HG03159 (cell line): ENCODE measurements around the gene KLHL3.
"Not testable (repeated sequence)": the region's sequence is repeated elsewhere in the genome, so short reads cannot be mapped to it uniquely, and the experiment has no call there.

ENCODE experiments used
- ATAC-seq: cut with Tn5 transposase; IDR thresholded peaks from one replicate; pipeline ENCODE4 v1.9.1; 2021; ENCODE audit warnings: mild to moderate bottlenecking, moderate library complexity; ENCODE audit not compliant: unreplicated experiment

The KLHL3 gene

DNA sequence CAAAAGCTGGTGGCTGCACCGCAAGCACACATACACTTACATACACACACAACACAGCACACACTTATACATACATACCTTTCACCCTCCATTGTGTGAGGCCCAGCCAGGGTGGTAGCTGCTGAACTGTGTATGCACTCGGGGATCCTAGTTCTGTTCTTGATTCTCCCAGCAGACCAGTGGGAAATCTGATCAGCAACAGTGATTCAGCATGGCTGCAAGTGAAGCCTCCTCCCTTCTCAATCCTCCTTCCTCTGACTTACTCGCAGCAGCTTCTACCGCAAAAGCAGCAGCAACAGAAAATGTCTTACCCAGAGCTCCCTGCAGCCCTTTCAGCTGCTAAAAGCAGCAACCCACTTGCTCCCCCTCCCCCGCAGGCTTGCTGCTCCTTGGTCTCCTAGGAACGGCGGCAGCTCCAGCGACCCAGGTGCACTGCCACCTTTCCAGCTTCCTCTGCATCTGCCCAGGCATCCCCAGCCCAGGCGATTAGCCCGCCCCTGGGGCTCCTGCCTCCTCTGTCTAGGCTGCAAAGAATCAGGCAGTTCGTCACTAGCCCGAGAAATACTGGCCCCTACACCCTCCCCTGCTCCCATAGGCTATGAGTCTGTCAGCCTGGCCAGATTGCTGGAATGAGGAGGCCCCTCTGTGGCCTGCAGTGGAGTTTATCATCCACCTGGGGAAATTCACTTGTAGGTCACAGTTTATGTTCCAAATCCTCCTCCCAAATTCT, at the start of gene KLHL3:
Gene KLHL3, minus strand, starts transcription at position 535 of the 730 bp plus-strand sequence. Its CDS starts 443 bp downstream, at position 92.
- peak; percentile 53 for ATAC-seq

GRCh38 chr5:137782984-137783536, 47.2 kb upstream of the KLHL3 start:
- ATAC-seq: no peak

GRCh38 chr5:137782055-137782454, 46.2 kb upstream of the KLHL3 start:
- no peak for ATAC-seq

- no peak for ATAC-seq
These were observed 43.1 kb upstream of the KLHL3 start for GRCh38 chr5:137778772-137779564.

GRCh38 chr5:137767937-137768336, 32.0 kb upstream of the KLHL3 start:
- not testable (repeated sequence) for ATAC-seq

DNA sequence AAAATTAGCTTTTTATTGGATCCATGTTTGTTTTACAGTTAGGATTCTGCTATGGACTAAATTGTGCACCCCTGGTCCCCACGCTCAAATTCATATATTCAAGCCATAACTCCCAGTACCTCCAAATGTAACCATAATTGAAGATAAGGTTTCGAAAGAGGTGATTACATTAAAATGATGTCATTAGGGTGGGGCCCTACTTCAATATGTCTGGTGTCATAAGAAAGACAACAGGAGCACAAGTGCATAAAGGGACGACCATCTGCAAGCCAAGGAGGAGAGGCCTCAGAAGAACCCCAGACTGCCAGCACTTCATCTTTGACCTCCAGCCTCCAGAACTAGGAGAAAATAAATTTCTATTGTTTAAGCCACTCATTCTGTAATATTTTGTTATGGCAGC, 25.7 kb upstream of the KLHL3 start:
- ATAC-seq: no peak

DNA sequence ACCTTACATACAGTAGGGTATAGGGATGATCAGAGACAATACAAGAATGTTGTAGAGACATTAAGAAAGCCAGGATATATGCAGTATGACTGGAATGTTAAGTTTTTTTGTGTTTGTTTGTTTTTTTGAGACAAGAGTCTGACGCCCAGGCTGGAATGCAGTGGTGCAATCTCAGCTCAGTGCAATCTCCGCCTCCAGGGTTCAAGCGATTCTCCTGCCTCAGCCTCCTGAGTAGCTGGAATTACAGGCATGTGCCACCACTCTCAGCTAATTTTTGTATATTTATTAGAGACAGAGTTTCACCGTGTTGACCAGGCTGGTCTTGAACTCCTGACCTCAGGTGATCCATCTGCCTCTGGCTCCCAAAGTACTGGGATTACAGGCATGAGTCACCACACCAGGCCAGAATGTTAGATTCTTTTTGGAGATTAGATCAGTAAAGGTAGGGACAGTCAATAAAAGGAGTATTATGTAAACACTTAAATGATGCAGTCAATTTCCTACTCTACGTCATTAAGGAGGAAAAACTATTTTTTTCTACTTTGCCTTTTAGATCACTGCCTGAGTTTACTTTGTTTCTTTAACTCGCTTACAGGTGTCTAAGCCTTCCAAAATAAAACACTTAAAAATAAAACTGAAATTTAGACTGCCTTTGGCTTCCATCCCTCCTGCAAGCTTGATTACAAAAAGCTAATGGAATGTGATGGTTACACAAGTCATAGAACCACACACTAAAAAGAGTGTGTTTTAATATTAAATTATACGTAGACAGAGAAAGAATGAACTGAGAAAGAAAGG, 25.0 kb upstream of the KLHL3 start:
- ATAC-seq: no peak

- ATAC-seq: no peak
These were observed 24.4 kb upstream of the KLHL3 start for GRCh38 chr5:137760294-137760693.

DNA sequence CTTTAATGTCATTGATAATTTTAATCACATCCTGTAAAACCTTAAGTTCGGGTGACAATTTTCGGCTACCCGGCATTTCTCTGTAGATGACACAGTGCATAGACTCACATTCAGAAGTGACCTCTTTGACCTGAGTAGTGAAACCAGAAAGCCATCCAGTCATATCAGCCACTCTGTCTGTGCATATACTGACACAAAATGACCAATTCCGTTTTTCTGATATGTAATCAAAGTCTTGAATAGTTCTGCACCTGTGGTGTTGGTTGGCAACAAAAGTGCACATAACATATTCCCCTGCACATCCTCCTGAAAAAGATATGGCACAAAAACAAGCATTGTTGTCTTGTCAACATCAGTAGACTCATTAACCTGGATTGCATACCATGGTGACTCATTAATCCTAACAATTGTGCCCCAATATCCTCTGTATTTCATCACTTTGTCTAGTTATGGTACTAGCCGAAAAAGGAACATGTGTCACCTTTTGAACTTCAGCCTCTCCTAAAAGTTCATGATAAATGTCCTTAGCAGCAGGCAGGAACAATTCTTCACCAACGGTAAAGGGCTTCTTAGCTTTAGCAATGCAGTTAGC, 22.9 kb upstream of the KLHL3 start:
- peak; percentile 38 for ATAC-seq

- ATAC-seq: no peak
These were observed 22.2 kb upstream of the KLHL3 start for GRCh38 chr5:137758121-137758520.

DNA sequence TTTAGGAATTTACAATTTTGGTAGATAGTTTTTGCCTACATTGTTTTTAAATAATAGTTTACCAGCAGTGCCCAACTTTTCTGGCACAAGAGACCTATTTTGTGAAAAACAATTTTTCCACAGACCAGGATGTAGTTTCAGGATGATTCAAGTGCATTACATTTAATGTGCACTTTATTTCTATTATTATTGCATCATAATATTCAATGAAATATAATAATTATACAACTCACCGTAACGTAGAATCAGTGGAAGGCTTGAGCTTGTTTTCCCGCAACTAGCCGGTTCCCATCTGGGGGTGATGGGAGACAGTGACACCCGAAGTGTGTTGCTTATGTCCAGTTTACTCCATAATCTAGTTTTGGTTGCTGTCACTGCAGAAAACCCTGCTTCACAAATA, 21.7 kb upstream of the KLHL3 start:
- no peak for ATAC-seq

GRCh38 chr5:137754961-137755762, 19.3 kb upstream of the KLHL3 start:
- ATAC-seq: peak; percentile 7

DNA sequence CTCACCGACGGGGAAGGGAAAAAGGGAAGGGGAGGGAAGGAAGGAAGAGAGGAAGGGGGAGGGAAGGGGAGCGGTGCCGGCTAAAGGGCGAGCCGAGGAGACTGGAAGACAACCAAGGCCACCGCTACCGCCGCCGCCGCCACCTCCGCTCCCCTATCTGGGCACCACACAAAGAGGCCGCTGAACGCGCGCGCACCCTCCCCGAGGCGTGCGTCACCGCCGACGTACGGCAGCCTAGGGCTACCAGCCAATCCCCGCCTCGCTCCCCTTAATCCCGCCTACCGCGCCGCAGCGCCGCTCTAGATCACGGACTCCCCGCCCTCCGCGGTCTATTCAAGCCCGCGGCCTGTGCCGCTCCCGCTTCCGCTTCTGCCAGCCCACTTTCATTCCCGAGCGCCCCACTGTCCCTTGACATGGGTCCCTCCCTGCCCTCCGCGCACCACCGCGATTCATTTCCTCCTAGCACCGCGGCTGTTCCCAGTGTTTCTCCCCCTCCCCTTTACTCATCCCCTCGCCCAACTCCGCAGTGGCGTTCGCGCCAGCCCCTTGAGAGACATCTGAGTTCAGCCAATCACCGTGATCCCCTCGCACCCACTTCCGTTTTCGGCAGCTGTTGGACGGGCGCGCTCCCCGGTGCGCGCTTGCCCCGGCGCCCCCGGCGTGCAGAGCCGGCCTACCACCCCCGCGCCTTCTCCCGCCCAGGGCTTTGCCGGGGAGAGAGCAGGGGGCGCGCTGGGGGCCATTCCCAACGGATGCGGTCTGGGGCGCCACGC, 18.5 kb upstream of the KLHL3 start, which contains the start of gene HNRNPA0:
Gene HNRNPA0, minus strand, starts transcription at position 176 of the 773 bp plus-strand sequence. CDS start 297 bp downstream, outside the sequence.
- peak; percentile 72 for ATAC-seq

- peak; percentile 8 for ATAC-seq
These were observed 17.9 kb upstream of the KLHL3 start for GRCh38 chr5:137753691-137754187.

DNA sequence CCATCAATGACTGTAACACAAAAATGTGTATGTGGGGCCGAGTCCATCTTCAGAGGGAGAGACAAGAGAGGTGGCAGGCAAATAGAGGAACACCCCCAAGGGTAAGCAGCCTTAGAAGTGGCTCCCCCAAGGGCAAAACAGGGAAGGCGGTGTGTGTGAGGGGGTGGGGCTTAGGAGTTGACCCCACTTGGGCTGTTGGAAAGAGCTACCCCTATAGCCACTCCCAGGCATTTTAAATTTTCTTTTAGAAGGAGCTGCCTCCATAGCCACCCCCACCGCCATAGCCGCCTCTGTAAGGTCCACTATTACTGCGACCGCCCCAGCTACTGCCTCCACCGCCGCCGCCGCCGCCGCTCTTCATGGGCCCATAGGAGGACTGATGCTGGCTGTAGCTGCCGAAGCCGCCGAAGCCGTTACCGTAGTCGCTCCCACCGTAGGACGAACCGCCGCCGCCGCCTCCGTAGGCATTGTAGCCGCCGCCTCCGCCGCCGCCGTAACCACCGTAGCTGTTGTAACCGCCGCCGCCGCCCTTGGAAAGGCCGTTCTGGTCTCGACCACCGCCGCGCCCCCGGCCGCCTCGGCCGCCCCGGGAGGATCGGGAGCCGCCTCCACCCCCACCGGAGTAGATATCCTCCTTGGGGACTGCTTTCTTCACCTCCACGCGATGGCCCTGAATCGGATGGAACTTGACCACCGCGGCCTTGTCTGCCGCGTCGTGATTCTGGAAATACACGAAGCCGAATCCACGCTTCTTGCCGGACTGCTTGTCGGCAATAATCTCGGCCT, 17.2 kb upstream of the KLHL3 start:
- ATAC-seq: no peak

DNA sequence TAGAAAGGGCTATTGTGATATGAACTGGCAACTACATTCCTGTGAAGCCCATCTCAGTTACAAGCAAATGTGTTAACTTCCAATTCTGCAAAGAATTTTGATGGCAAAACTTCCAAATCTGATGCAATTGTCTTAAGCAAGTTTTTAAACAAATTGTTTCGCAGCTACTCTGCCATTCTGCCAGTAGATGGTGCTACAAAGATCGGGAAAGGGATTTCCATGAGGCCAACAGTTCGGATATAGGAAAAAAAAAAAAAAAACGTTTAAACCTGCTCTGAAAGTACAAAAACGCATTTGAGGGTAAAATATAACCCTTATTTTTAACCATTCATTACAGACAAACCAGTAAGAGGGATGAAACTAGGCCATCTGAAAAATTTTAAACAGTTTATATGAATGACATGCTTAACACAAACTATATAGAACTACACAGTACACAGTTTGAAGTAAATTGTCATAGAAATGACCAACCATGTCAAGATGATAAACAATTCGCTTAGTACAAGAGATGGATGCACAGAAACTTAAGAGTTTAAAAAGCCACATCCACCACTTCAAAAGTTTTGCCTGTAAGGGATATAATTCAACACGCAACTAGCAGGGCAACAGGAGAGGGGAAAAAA, 16.1 kb upstream of the KLHL3 start:
- no peak for ATAC-seq

GRCh38 chr5:137750436-137750835, 14.5 kb upstream of the KLHL3 start:
- no peak for ATAC-seq

DNA sequence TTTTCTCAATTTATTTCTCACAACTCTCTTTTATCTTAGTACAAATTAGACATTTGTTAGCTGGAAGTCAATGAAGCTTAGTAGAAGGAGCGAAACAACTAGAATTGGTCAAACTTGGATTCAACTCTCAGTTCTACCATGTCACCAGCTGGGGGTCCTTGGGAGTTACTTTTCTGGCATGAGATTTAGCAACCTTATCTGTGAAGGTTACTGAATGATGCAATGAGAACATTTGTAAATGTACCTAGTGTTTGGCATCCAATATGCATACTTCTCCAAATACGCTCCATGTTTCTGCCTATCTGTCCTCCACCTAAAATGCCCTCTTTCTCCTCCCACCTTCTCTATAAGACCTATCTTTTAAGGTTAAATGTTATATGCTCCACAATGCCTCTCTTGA, 12.0 kb upstream of the KLHL3 start:
- ATAC-seq: no peak
